Measurements from ENCODE around the gene ECT2L. TPM values are rescaled to one million over a fixed set of nuclear protein-coding genes. Genes with fewer than 3 reads are reported as not detected.

Gene ECT2L
- total and polyA plus RNA-seq, 2 of the 4 experiments (the other 2 are of a cell fraction), result not detected

- H3K27me3 ChIP-seq (ENCODE audit: control insufficient read depth, insufficient read depth, low read length), result peaks cover 1% of the 10 kb centered on the region
- no peak overlapping the region for H3K9ac ChIP-seq (ENCODE audit: low read depth, low read length)
Observed at GRCh38 chr6:138857775-138858174, 61.9 kb downstream of the ECT2L start.

More at GRCh38 chr6:138857775-138858174, 61.9 kb downstream of the ECT2L start:
- Histone ChIP-seq H2BK5ac (ENCODE audit: low read depth, low read length, poor library complexity, severe bottlenecking) (no peak overlapping the region), H2BK20ac (ENCODE audit: low read depth, low read length) (no peak overlapping the region), H3K27ac (ENCODE audit: insufficient read depth, low read length) (no peak overlapping the region), H3K4ac (ENCODE audit: low read depth, low read length) (no peak overlapping the region), H2AK9ac (replicated peaks; ENCODE audit: low read depth, low read length, poor library complexity) (no peak overlapping the region), H3K4me3 (ENCODE audit: insufficient read depth, low read depth, low read length) (no peak overlapping the region), H3K36me3 (ENCODE audit: control insufficient read depth, insufficient read depth, low read length) (no peaks in the 10 kb centered on the region), H3K23ac (ENCODE audit: low read depth, low read length) (no peak overlapping the region), H3K4me1 (ENCODE audit: control insufficient read depth, insufficient read depth, low read length) (no peaks in the 10 kb centered on the region), H3K18ac (ENCODE audit: low read depth, low read length) (no peak overlapping the region), H3K56ac (ENCODE audit: extremely low read depth, insufficient read depth, low read length) (no peak overlapping the region), H3K14ac (replicated peaks; ENCODE audit: low read depth, low read length) (no peak overlapping the region), H3K9me3 (ENCODE audit: control insufficient read depth, insufficient read depth, low read length) (no peaks in the 10 kb centered on the region), H4K91ac (ENCODE audit: insufficient read depth, low read depth, low read length) (no peak overlapping the region), H3K4me2 (ENCODE audit: low read depth, low read length) (no peak overlapping the region), H4K8ac (ENCODE audit: low read depth in 2 of 2, low read length in 2 of 2) (no peak overlapping the region), H3K79me1 (ENCODE audit: low read depth in 1 of 2, low read length in 2 of 2) (no peaks in the 10 kb centered on the region), H2BK15ac (ENCODE audit: low read depth, low read length) (no peak overlapping the region), H4K5ac (ENCODE audit: low read depth, low read length) (no peak overlapping the region), H2AK5ac (ENCODE audit: low read depth, low read length) (no peak overlapping the region), H4K20me1 (ENCODE audit: insufficient read depth, low read length) (no peaks in the 10 kb centered on the region), H2AFZ (replicated peaks; ENCODE audit: low read length, poor library complexity) (no peak overlapping the region), H2BK120ac (ENCODE audit: low read depth, low read length) (no peak overlapping the region), H3K9me1 (ENCODE audit: insufficient read depth, low read length) (no peaks in the 10 kb centered on the region)
- TF ChIP-seq CTCF (conservative IDR thresholded peaks at IDR 0.05; ENCODE audit: low read depth, low read length) (no peak), POLR2A (IDR thresholded peaks at IDR 0.05; ENCODE audit: low read depth, low read length) (no peak), SMC3 (IDR thresholded peaks at IDR 0.05; ENCODE audit: low read depth, low read length) (no peak), RCOR1 (IDR thresholded peaks at IDR 0.05; ENCODE audit: insufficient replicate concordance, low read length) (no peak), NFE2L2 (IDR thresholded peaks at IDR 0.05; ENCODE audit: low read depth, low read length) (no peak), FOS (IDR thresholded peaks at IDR 0.05; ENCODE audit: low read depth, low read length) (no peak)
- TF ChIP-seq, protein P1, sequence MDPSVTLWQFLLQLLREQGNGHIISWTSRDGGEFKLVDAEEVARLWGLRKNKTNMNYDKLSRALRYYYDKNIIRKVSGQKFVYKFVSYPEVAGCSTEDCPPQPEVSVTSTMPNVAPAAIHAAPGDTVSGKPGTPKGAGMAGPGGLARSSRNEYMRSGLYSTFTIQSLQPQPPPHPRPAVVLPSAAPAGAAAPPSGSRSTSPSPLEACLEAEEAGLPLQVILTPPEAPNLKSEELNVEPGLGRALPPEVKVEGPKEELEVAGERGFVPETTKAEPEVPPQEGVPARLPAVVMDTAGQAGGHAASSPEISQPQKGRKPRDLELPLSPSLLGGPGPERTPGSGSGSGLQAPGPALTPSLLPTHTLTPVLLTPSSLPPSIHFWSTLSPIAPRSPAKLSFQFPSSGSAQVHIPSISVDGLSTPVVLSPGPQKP (IDR thresholded peaks at IDR 0.05; ENCODE audit: borderline replicate concordance, low read depth, low read length), result no peak
- no peak for ATAC-seq (ENCODE audit: low read depth)
- WGBS, 2 experiments (ENCODE audit: extremely low coverage in 2 of 2, insufficient read length in 1 of 2), result no CpG with 5 or more reads among the region's 10 CpGs
- intact Hi-C loops (cut with micrococcal nuclease) (no loop called here), in situ Hi-C loops (cut with MboI; ENCODE audit: low sequenced_read_pairs) (no loop called here), dilution Hi-C loops (cut with HindIII; ENCODE audit: low sequenced_read_pairs, unreplicated experiment) (no loop called here)
- no TSS peak for BruUV-seq (replicated peaks)
- POLR2A ChIA-PET (ENCODE audit: unreplicated experiment), result no interaction called here
- CTCF ChIA-PET, result no interaction called here
- DNase-seq, result no peak
